Subcutaneous adipose tissue (tissue), 4 donors: ENCODE measurements around the gene KAZN. TPM values are rescaled to one million over a fixed set of nuclear protein-coding genes. Genes with fewer than 3 reads are reported as not detected.

ENCODE experiments used
- total RNA-seq, 4 donors: library from RNA; depleted of rRNA; stranded (reverse); fragments of >200 nt; gene quantifications; one replicate each; pipeline ENCODE4 v1.1.0, GENCODE V29; 2016
- TF ChIP-seq, protein P1 (sequence below): fragments of 450-650 bp; IDR thresholded peaks from one replicate; pipeline ENCODE4 v1.5.1; 2016; ENCODE audit warnings: low read depth, mild to moderate bottlenecking, control low read depth, antibody characterized with exemption, moderate library complexity

The KAZN gene
- total RNA-seq, 4 donors from 2014 or later, result 7.5 to 22.2 (median 10.4) TPM

- TF ChIP-seq, protein P1, sequence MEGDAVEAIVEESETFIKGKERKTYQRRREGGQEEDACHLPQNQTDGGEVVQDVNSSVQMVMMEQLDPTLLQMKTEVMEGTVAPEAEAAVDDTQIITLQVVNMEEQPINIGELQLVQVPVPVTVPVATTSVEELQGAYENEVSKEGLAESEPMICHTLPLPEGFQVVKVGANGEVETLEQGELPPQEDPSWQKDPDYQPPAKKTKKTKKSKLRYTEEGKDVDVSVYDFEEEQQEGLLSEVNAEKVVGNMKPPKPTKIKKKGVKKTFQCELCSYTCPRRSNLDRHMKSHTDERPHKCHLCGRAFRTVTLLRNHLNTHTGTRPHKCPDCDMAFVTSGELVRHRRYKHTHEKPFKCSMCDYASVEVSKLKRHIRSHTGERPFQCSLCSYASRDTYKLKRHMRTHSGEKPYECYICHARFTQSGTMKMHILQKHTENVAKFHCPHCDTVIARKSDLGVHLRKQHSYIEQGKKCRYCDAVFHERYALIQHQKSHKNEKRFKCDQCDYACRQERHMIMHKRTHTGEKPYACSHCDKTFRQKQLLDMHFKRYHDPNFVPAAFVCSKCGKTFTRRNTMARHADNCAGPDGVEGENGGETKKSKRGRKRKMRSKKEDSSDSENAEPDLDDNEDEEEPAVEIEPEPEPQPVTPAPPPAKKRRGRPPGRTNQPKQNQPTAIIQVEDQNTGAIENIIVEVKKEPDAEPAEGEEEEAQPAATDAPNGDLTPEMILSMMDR, result no peak
Observed at GRCh38 chr1:15098176-15099125, 500.0 kb downstream of the KAZN start.

DNA sequence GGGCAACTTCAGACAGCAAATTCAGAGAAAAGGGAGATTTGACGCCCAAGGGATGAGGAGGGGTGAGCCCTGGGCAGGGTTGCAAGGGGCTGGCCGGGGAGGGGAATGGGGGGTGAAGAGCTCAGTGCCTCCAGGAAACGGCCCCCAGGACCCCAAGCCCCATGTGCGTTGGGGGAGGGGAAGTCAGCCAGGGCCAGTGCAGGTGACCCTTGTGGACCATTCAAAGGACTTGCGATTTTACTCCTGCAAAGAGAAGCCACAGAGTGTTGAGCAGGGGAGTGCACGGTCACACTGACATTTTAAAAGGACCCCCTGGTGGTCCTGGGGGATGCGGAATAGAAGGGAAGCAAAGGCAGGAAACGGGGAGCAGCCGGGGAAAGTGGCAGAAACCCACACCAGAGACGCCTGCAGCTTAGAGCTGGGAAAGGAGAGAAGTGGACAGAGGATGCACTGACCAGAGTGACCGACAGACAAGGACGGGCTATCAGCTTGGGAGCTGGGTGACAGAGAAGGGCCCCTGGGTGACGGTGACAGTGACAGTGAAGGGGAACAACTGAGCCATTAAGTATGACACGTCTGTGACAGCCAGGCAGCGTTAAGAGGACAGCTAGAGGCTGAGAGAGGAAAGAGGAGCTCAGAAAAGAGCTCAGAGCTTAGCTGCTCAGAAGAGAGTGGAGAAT lies 501.1 kb downstream of the KAZN start:
- TF ChIP-seq, protein P1, result no peak

DNA sequence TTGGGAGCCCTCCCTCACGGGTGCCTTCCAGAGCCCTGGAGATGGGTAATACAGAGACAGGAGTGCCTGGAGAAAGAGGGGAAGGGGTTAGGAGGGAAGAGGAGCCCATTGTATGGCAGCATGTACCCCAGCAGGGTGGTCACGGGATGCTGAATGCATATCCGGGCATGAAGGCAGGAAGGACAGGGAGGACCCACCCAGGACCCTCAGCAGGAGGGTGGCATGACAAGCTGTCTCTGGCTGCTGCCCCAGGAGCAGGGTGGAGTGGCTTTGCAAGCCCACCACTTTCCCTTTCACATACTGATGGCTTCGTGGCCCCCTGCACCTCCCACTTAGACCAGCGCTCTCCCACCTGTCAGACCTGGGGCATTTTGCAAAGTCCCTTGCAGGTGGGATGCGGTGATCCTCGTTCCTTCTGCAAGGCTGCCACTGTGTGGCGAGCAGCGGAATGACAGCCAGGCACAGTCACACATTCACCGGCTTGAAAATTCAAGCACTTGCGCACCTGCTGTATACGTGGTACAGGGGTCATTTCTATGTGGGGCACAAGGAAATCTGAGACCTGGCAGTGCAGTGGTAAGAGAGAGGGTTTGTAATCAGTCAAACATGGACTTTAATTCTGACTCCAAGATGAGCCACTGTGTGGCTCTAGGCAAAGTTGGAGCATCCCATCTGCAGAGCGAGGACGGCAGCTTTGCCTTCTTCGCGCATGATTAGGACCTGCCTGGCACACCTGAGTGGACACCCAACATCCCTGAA lies 501.8 kb downstream of the KAZN start:
- TF ChIP-seq, protein P1, result no peak

DNA sequence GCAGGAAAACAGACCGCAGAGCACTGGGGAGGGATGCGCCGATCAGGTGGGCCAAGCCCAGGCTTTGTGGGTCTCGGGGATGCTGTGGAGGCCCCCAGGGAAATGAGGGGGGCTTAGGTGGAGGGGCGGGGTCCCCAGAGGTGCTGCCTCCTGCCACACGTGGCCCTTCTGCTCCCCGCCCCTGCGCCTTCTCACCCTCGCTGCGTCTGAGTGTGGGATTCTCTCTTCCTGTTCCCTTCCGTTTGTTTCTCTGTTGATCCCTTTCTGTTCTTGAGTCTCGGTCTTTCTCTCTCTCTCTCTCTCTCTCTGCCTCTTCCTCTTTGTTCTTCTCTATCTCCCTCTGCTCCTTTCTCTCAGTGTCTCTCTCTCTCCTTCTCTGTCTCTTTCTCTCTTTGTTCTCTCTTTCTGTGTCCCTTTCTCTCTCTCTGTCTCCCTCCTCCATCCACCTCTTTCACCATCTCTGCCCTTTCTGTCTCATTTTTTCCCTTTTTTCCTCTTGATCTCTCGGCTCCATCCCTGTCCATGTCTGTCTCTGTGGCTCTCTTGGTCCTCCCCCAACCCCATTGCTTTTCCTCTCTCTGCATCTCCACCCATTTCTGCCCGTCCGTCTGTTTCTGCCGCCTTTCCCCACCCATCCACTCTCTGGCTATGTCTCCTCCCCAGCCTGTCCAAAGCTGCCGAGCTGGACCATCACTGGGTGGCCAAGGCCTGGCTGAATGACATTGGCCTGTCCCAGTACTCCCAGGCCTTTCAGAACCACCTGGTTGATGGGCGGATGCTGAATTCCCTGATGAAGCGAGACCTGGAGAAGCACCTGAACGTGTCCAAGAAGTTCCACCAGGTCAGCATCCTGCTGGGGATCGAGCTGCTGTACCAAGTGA lies 502.6 kb downstream of the KAZN start:
- TF ChIP-seq, protein P1, result no peak

DNA sequence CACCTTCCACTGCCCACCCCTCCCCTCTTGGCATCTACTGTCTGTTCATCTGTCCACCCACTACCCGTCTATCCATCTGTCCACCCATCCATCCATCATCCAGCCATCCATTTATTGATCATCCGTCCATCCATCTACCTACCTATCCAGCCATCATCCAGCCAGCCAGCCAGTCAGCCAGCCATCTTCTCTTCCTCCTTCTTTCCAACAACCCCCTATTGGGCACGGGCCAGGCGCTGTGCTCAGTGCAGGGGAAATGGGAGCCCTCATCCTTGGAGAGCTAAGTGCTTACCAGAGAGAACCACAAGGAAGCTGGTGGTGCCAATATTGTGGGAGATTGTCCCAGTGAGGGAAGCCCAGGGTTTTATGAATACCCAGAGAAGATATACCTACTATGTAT lies 503.3 kb downstream of the KAZN start:
- TF ChIP-seq, protein P1, result no peak

DNA sequence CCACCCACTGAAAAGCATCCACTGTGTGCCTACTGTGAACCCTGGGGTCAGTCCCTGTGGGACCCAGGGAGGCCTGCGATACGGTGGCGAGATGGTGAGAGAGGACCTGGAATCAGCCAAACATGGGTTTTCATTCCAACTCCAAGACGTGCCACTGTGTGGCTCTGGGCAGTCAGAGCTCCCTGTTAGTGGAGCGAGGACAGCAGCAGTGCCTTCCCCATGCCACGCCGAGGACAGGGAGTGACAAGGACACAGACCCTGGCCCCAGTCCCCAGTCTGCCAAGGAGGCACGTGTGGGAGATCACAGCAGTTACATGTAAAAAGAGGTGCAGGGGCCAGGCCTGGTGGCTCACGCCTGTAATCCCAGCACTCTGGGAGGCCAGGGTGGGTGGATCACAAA lies 504.2 kb downstream of the KAZN start:
- TF ChIP-seq, protein P1, result no peak
